Heart left ventricle (tissue), 16 donors: ENCODE measurements around the gene MCC. TPM values are rescaled to one million over a fixed set of nuclear protein-coding genes. Genes with fewer than 3 reads are reported as not detected.
A peak's percentile ranks its signal among the peaks of the same experiment; 100 is the strongest.

ENCODE experiments used
- ATAC-seq, 4 donors: fragments of 200-7000 bp; cut with Tn5 transposase; one replicate each; pipeline ENCODE4 v1.9.1; 2020 to 2022; ENCODE audit warnings: moderate library complexity in 4 of 4, mild to moderate bottlenecking in 3 of 4, moderate number of reproducible peaks in 1 of 4
- DNase-seq, 5 donors: peaks; one replicate each; pipeline ENCODE4 v3.0.0-alpha.2; 2020
- H3K27ac ChIP-seq, 12 donors: fragments of 200-600 bp; sonication (generic) in 4 of 12; one replicate each; pipeline versions ENCODE4 v1.5.0 to v1.8.0; 2016 to 2022; ENCODE audit warnings: mild to moderate bottlenecking in 2 of 12
- H3K27me3 ChIP-seq, 9 donors: fragments of 200-600 bp; sonication (generic) in 2 of 9; one replicate each; pipeline versions ENCODE4 v1.5.1 to v1.8.0; 2016 to 2022; ENCODE audit warnings: mild to moderate bottlenecking in 3 of 9
- H3K36me3 ChIP-seq, 9 donors: fragments of 200-600 bp; sonication (generic) in 2 of 9; one replicate each; pipeline versions ENCODE4 v1.5.0 to v1.8.0; 2018 to 2022; ENCODE audit warnings: mild to moderate bottlenecking in 2 of 9
- H3K4me1 ChIP-seq, 12 donors: fragments of 200-600 bp; sonication (generic) in 4 of 12; one replicate each; pipeline versions ENCODE4 v1.5.0 to v1.8.0; 2016 to 2022; ENCODE audit warnings: mild to moderate bottlenecking in 3 of 12
- H3K4me3 ChIP-seq, 12 donors: fragments of 200-600 bp; sonication (generic) in 4 of 12; one replicate each; pipeline versions ENCODE4 v1.5.0 to v1.8.0; 2017 to 2022; ENCODE audit warnings: mild to moderate bottlenecking in 9 of 12, moderate library complexity in 4 of 12
- H3K9me3 ChIP-seq, 12 donors: fragments of 200-600 bp; sonication (generic) in 4 of 12; one replicate each; pipeline versions ENCODE4 v1.5.0 to v1.8.0; 2016 to 2022; ENCODE audit warnings: mild to moderate bottlenecking in 1 of 12
- POLR2A ChIP-seq, 2 donors: fragments of 450-650 bp; IDR thresholded peaks; one replicate each; pipeline ENCODE4 v1.6.1; 2017; ENCODE audit warnings: antibody characterized with exemption in 2 of 2, mild to moderate bottlenecking in 2 of 2, moderate library complexity in 2 of 2
- WGBS, 4 donors: extraction: QIAGEN DNeasy Blood & Tissue Kit in 2 of 4; methylation state at CpG; one replicate each; pipeline versions ENCODE4 v1.1.5 to v1.1.7; 2013 to 2018; 5-methylcytosine and 5-hydroxymethylcytosine counted together
- intact Hi-C, 10 donors: fragments of 100-400 bp; cut with DNase I; formaldehyde crosslinking; loops; one replicate each; pipeline versions ENCODE4 v1.11.1 to v1.14.2; 2022
- polyA plus RNA-seq, 2 donors: library from polyadenylated mRNA; stranded (reverse); fragments of 200-250 nt; gene quantifications; one replicate each; pipeline ENCODE4 v1.2.3, GENCODE V29; 2013
- total RNA-seq, 9 donors: library from RNA; depleted of rRNA in 2 of 9; stranded (reverse); fragments of >200 nt in 2 of 9; fragmentation: NEBNext Ultra II Directional in 3 of 9; extraction: Animal tissue kit (Norgen Biotek cat#: 25700) in 3 of 9; gene quantifications; one replicate each; pipeline versions ENCODE4 v1.1.0 to v1.2.4, GENCODE V29; 2016 to 2023
- TF ChIP-seq, protein P1 (sequence below), 12 donors: fragments of 200-600 bp; sonication (generic) in 4 of 12; IDR thresholded peaks; one replicate each; pipeline versions ENCODE4 v1.5.0 to v1.8.0; 2018 to 2022; ENCODE audit warnings: antibody characterized with exemption in 12 of 12, mild to moderate bottlenecking in 5 of 12
- donor health status: ischemic (EF 13 %, LVEDD 7.1; RV severe dilation, severe dysfunction).
- donor health status: healthy with polysubstance abuse.
- donor health status: DM: no; HTN: yes; CAD: no.
- donor health status: DM: no; HTN: no; CAD: no.
- donor health status: ischemic (EF 25% LVEDD 6.9; RV normal size, moderate dysfunction).
- donor health status: ischemic (EF 25% LVEDD 5.7; RV mildly dilated, moderate dysfunction).
- donor health status: healthy.
- donor health status: DM: yes; HTN: yes; CAD: no.
- donor health status: ischemic (EF 35%, LVEDD 5.7; RV mildly dilated, moderate dysfunction).
- donor health status: nonischemic (EF 11% LVEDD 7.7; RV severe dilation, severe dysfunction).
- donor health status: DM: yes; HTN: yes; CAD: no.
- donor health status: PGD.
- donor health status: ischemic (EF 29% LVEDD 5.4; RV normal size, mild dysfunction).
- donor health status: nonischemic (EF 23%, LVEDD 6.1; RV moderate dilation, normal function).

MCC gene
- total and polyA plus RNA-seq, 11 donors = 6.1 to 33.8 (median 24.3) TPM

DNA sequence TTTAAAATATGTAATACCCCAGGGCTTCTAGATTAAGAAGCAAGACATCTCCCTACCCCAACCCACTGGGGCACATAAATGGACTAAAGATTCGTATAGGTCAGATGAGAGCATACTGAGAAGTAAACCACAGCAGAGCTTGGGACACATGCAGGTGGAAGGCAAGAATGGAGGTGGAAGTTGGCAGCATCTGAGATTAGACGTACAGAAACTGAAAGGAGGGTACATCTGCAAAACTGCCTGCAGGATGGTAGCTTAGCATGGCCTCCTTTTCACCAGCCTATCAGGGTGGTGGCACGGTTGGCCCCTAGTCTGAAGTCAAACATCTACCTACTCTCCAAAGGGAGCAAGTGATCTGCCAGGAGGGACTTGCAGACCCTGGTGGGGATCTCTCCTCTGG, 235.2 kb downstream of the MCC start:
- TF ChIP-seq, protein P1, sequence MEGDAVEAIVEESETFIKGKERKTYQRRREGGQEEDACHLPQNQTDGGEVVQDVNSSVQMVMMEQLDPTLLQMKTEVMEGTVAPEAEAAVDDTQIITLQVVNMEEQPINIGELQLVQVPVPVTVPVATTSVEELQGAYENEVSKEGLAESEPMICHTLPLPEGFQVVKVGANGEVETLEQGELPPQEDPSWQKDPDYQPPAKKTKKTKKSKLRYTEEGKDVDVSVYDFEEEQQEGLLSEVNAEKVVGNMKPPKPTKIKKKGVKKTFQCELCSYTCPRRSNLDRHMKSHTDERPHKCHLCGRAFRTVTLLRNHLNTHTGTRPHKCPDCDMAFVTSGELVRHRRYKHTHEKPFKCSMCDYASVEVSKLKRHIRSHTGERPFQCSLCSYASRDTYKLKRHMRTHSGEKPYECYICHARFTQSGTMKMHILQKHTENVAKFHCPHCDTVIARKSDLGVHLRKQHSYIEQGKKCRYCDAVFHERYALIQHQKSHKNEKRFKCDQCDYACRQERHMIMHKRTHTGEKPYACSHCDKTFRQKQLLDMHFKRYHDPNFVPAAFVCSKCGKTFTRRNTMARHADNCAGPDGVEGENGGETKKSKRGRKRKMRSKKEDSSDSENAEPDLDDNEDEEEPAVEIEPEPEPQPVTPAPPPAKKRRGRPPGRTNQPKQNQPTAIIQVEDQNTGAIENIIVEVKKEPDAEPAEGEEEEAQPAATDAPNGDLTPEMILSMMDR (IDR thresholded peaks at IDR 0.05) = no peak
- TF ChIP-seq POLR2A (IDR thresholded peaks at IDR 0.05) = no peak
- intact Hi-C loops = loop anchor here in 2 of 10 donors (5.0 kb wide), 2 partner anchors 36 to 39 kb away; no protein-coding TSS in a partner anchor
- no peak overlapping the region for H3K4me3 ChIP-seq
- DNase-seq = no peak
- WGBS, 4 donors = 89 to 98% (median 92%) methylated on average over 3 of the region's 3 CpGs
- no peaks in the 10 kb centered on the region for H3K9me3 ChIP-seq
- peak overlapping the region in 1 of 12 donors; percentile 9 for H3K27ac ChIP-seq
- H3K4me1 ChIP-seq = peaks cover 18 to 79% (median 47%) of the 10 kb centered on the region in 12 donors
- no peaks in the 10 kb centered on the region for H3K36me3 ChIP-seq
- ATAC-seq = no peak
- no peaks in the 10 kb centered on the region for H3K27me3 ChIP-seq

DNA sequence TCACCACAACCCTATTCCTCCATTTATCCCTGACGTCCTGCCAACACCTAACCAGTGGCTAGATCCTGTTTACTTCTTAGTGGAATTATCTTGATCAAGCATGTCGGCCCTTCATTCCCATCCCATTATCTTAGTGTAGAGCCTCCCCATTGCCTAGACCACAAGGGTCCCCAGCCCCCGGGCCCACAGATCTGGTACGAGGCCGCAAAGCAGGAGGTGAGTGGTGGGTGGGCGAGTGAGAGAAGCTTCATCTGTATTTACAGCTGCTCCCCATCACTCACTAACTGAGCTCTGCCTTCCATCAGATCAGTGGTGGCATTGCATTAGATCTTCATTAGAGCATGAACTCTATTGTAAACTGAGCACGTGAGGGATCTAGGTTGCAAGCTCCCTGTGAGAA, 236.2 kb downstream of the MCC start:
- no peak for DNase-seq
- H3K4me3 ChIP-seq = no peak overlapping the region
- intact Hi-C loops = loop anchor here in 2 of 10 donors (5.0 kb wide), 2 partner anchors 35 to 40 kb away; no protein-coding TSS in a partner anchor
- H3K9me3 ChIP-seq = no peaks in the 10 kb centered on the region
- no peaks in the 10 kb centered on the region for H3K36me3 ChIP-seq
- no peak for TF ChIP-seq POLR2A (IDR thresholded peaks at IDR 0.05)
- H3K27me3 ChIP-seq = no peaks in the 10 kb centered on the region
- H3K4me1 ChIP-seq = peaks cover 18 to 86% (median 46%) of the 10 kb centered on the region in 12 donors
- no peak for ATAC-seq
- 75 to 82% (median 80%) methylated on average over 7 of the region's 7 CpGs for WGBS, 4 donors
- peak overlapping the region in 5 of 12 donors; percentile 10 to 79 (median 69) for H3K27ac ChIP-seq

DNA sequence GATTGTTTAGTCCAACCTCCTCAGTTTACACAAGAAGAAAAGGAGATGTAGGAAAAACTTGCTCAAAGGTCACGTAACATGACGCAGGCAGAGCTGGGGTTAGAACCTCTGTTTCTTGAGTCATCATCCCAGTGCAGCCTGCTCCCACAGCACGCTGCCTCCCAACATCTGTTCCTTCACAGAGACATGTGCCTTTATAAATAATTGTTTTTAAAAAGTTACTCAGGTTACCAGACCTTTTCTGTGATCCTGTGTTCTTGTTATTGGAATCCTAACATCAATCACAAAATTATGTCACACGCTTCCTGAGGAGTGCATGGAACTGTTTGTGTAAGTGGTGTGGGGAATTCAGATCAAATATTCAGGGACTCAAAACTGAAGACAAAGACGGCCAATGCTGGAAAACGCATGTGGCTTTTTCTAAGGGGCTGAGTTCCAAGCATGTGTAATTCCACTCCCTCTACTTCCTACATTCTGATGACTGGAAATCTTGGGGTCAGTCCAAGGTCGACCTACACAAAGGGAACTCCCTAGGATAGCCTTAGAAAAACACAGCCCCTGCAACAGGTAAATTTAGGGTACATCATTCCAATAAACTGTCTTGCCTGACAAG, 237.8 kb downstream of the MCC start:
- TF ChIP-seq, protein P1 (IDR thresholded peaks at IDR 0.05) = no peak
- no peak for TF ChIP-seq POLR2A (IDR thresholded peaks at IDR 0.05)
- H3K27me3 ChIP-seq = no peaks in the 10 kb centered on the region
- peaks cover 18 to 86% (median 50%) of the 10 kb centered on the region in 12 donors for H3K4me1 ChIP-seq
- WGBS, 4 donors = 28 to 39% (median 35%) methylated on average over 7 of the region's 7 CpGs
- peak overlapping the region; percentile 20 to 79 (median 56) for H3K27ac ChIP-seq
- DNase-seq (peak in 4 of 5 donors; percentile 48 to 63 (median 56)), ATAC-seq (peak; percentile 32 to 81 (median 74))
- H3K9me3 ChIP-seq = no peaks in the 10 kb centered on the region
- H3K4me3 ChIP-seq = no peak overlapping the region
- intact Hi-C loops = loop anchor here in 2 of 10 donors (5.0 kb wide), 2 partner anchors 33 to 42 kb away; no protein-coding TSS in a partner anchor
- H3K36me3 ChIP-seq = no peaks in the 10 kb centered on the region

DNA sequence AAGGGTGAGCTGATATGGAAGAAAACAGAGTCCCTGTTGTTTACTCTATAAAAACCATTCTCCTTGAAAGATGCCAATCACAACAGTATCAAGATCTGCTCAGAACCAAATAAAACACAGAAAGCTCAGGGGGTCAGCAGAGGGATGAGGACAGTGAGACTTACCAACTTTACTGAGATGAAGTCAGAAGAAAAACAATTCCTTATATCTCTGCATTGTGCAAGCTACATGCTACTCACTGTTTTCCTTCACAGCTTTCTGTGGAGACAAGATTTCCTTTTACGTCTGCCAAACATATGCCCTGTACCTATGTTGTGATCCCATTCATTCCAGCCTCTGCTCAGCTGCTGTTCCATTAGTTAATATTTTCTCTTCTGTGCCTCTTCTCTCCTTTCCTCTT, 239.0 kb downstream of the MCC start:
- H3K9me3 ChIP-seq = no peaks in the 10 kb centered on the region
- no peaks in the 10 kb centered on the region for H3K27me3 ChIP-seq
- intact Hi-C loops = loop anchor here in 4 of 10 donors (5.0 to 10.0 kb wide), 3 partner anchors 42 to 46 kb away; no protein-coding TSS in a partner anchor
- H3K4me1 ChIP-seq = peaks cover 18 to 90% (median 60%) of the 10 kb centered on the region in 12 donors
- peak overlapping the region in 10 of 12 donors; percentile 20 to 79 (median 60) for H3K27ac ChIP-seq
- 64 to 90% (median 75%) methylated on average over 1 of the region's 1 CpG for WGBS, 4 donors
- H3K36me3 ChIP-seq = no peaks in the 10 kb centered on the region
- ATAC-seq = no peak
- H3K4me3 ChIP-seq = no peak overlapping the region
- no peak for TF ChIP-seq POLR2A (IDR thresholded peaks at IDR 0.05)
- TF ChIP-seq, protein P1 (IDR thresholded peaks at IDR 0.05) = no peak
- no peak for DNase-seq
